Measurements from ENCODE around the gene PLA2G2F. TPM values are rescaled to one million over a fixed set of nuclear protein-coding genes. Genes with fewer than 3 reads are reported as not detected.

The PLA2G2F gene
- total and polyA plus RNA-seq, 10 of the 15 experiments (the other 5 are each of a cell fraction or from before 2014, with no cell fraction given): 0.03 TPM; not detected in 9

- ChIA-PET POLR2A (no interaction called here), SMC1A (ENCODE audit: uncharacterized antibody, unreplicated experiment) (interaction anchor here (6.0 kb wide), 1 partner anchor 43 kb away, joined by 31 read pairs; no protein-coding TSS in a partner anchor), CTCF (interaction anchor here (1.0 to 2.2 kb wide), 3 partner anchors 8 to 42 kb away, joined by 3 to 10 read pairs (median 5); no protein-coding TSS in a partner anchor), RAD21 (ENCODE audit: unreplicated experiment) (interaction anchor here (0.7 to 0.9 kb wide), 2 partner anchors 8 to 24 kb away, joined by 3 to 4 read pairs; partner anchors contain the start of gene PLA2G2D)
- TF ChIP-seq IRF3 (IDR thresholded peaks at IDR 0.05): no peak
- TF ChIP-seq ETV6 (conservative IDR thresholded peaks at IDR 0.05 in 1 of 2, IDR thresholded peaks at IDR 0.05 in 1 of 2; ENCODE audit: borderline replicate concordance in 1 of 2, low read depth in 1 of 2): no peak
- TF ChIP-seq TCF7 (IDR thresholded peaks at IDR 0.05; ENCODE audit: borderline replicate concordance): no peak
- TF ChIP-seq DPF2 (IDR thresholded peaks at IDR 0.05): no peak
- no peak for TF ChIP-seq NKRF (conservative IDR thresholded peaks at IDR 0.05)
- no peak for TF ChIP-seq ZZZ3 (IDR thresholded peaks at IDR 0.05; ENCODE audit: control insufficient read depth, insufficient read length, low read depth)
- TF ChIP-seq IKZF1 (conservative IDR thresholded peaks at IDR 0.05): no peak
- TF ChIP-seq ZBTB11 (CRISPR knock-in tag; IDR thresholded peaks at IDR 0.05): no peak
- TF ChIP-seq TCF12 (IDR thresholded peaks at IDR 0.05; ENCODE audit: low read depth, low read length): no peak
- TF ChIP-seq CHD1 (IDR thresholded peaks at IDR 0.05; ENCODE audit: low read depth, low read length): no peak
- no peak for TF ChIP-seq RUNX3 (IDR thresholded peaks at IDR 0.05; ENCODE audit: low read length)
- no peak for TF ChIP-seq MEF2A (IDR thresholded peaks at IDR 0.05; ENCODE audit: insufficient read depth, low read depth, low read length)
- no peak for TF ChIP-seq MXI1 (IDR thresholded peaks at IDR 0.05; ENCODE audit: low read depth, low read length)
- TF ChIP-seq MEF2B (IDR thresholded peaks at IDR 0.05; ENCODE audit: partially characterized antibody, poor library complexity, severe bottlenecking): no peak
- no peak for TF ChIP-seq PML (IDR thresholded peaks at IDR 0.05; ENCODE audit: low read length)
- TF ChIP-seq, protein P1, sequence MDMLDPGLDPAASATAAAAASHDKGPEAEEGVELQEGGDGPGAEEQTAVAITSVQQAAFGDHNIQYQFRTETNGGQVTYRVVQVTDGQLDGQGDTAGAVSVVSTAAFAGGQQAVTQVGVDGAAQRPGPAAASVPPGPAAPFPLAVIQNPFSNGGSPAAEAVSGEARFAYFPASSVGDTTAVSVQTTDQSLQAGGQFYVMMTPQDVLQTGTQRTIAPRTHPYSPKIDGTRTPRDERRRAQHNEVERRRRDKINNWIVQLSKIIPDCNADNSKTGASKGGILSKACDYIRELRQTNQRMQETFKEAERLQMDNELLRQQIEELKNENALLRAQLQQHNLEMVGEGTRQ (IDR thresholded peaks at IDR 0.05; ENCODE audit: borderline replicate concordance, low read depth, low read length): no peak
- no peaks in the 10 kb centered on the region for H3K9me3 ChIP-seq (replicated peaks; ENCODE audit: control insufficient read depth, insufficient read depth, low read length)
- intact Hi-C loops (cut with micrococcal nuclease; ENCODE audit: unreplicated experiment) (no loop called here), in situ Hi-C loops (cut with MboI) (no loop called here)
- no peaks in the 10 kb centered on the region for H3K36me3 ChIP-seq (ENCODE audit: control insufficient read depth in 2 of 2, insufficient read depth in 2 of 2, low read length in 1 of 2)
- no peak overlapping the region for H2AFZ ChIP-seq (ENCODE audit: control insufficient read depth, low read depth, low read length)
- WGBS (ENCODE audit: insufficient coverage, insufficient replicate concordance, low lambda C conversion rate, missing lambda C conversion rate): 34% methylated on average over 13 of the region's 13 CpGs
- DNase-seq (ENCODE audit: low read depth, low spot score): no peak
- no peak overlapping the region for H3K27ac ChIP-seq (ENCODE audit: control insufficient read depth, insufficient read depth)
- no TSS peak for BruUV-seq (replicated peaks)
- H3K4me3 ChIP-seq: no peak overlapping the region
- H3K27me3 ChIP-seq (replicated peaks in 1 of 2; ENCODE audit: control insufficient read depth in 2 of 2, insufficient read depth in 2 of 2, low read length in 1 of 2): no peaks in the 10 kb centered on the region
- no peak overlapping the region for H3K9ac ChIP-seq (ENCODE audit: control insufficient read depth, insufficient read depth, low read length)
- no peaks in the 10 kb centered on the region for H4K20me1 ChIP-seq (ENCODE audit: control insufficient read depth, insufficient read depth)
- no peak overlapping the region for H3K4me2 ChIP-seq (ENCODE audit: control insufficient read depth, insufficient read depth)
- no peaks in the 10 kb centered on the region for H3K4me1 ChIP-seq (ENCODE audit: control insufficient read depth, insufficient read depth, low read length)
- no peak for FAIRE-seq
- no peaks in the 10 kb centered on the region for H3K79me2 ChIP-seq (ENCODE audit: control insufficient read depth, insufficient read depth, low read length)
- ATAC-seq: no peak
Observed at GRCh38 chr1:20143734-20144565, 4.8 kb downstream of the PLA2G2F start.

Data from GM12878 (cell line).